NCI-H187 treated with DMSO at 0.1 percent for 48 hours (cell line): ENCODE data around the gene ZNF319.

Experiments used
- DNase-seq: peaks from one replicate; lab custom pipeline; 2025; lab: John Stamatoyannopoulos, UW

The ZNF319 gene

DNA sequence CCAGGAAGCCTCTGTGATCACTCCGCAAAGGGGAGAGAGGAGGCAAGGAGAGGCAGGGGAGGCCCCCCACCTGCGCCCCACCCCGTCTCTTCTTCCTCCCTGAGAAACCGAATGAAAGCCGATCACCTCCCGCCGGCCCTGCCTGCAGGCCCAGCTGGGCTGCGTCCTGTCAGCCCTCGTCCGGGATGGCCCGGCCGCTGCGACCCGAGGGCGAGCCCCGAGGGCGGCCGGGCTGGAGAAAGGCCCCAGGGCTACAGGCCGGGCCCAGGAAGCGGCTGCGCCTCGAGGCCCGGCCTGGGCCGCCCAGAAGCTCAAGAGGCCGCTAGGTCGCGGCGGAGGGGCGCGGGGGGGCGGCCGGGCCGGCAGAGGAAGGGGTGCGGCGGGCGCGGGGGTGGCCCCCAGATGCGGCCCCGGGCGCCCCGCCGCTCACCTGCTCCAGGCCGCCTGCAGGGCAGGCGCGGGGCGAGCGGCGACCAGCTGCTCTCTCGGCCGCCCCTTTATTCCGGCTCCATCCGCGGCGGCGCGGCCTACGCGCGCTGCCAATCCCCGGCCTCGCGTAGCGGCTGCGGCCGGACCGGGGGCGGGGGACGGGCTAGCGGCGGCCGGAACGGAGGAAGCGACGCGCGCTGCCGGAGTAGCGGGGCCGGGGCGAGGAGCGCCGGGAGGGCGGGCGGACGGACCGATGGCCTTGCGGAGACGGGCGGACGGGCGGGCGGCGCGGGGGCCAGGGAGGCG, at the start of gene ZNF319:
Gene ZNF319, minus strand, starts transcription at position 702 of the 735 bp plus-strand sequence. CDS start 2,407 bp downstream, outside the sequence.
- no peak for DNase-seq

DNA sequence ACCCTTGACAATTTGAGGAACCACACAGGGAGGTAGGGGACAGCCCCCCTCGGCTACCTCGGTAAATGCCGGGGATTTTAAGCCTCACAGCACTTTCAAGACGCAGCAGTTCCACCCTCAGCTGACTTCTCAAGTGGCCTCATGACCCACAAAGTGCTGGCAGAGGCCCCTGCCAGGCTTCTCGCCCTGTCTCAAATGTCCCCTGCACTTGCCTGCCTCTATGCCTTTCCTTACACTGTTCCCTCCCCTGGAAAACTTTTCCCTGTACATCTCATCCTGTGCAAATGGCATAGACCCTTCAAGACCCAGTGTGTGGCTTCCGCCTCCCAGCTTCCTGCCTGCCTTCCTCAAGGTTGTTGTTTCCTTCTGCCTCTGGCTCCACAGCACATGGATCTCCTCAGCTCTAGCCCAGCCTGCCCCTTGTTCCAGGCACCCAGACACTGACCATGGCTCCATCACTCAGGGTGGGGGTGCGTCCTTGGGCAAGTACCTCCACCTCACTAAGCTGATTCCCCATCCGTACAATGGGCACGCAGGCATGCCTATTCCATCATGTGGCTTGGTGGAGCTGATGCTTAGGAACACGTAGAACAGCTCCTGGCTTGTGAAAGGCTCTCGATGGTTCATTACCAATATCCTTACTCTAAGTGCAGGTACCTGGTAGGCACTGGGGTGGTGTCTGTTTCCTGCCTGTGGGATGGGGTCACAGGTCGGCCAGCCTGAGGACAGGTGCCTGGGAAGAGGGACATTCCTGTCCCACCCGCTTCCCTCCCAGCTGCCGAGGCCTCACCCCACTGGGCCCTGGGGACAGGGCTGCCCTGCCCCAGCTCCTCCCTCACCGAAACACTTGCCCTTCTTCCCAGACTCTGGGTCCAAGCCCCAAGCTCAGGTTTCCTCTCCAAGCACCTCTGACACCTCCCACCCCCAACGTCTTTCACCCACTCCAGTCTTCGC, 49.0 kb upstream of the ZNF319 start:
- DNase-seq: no peak

DNA sequence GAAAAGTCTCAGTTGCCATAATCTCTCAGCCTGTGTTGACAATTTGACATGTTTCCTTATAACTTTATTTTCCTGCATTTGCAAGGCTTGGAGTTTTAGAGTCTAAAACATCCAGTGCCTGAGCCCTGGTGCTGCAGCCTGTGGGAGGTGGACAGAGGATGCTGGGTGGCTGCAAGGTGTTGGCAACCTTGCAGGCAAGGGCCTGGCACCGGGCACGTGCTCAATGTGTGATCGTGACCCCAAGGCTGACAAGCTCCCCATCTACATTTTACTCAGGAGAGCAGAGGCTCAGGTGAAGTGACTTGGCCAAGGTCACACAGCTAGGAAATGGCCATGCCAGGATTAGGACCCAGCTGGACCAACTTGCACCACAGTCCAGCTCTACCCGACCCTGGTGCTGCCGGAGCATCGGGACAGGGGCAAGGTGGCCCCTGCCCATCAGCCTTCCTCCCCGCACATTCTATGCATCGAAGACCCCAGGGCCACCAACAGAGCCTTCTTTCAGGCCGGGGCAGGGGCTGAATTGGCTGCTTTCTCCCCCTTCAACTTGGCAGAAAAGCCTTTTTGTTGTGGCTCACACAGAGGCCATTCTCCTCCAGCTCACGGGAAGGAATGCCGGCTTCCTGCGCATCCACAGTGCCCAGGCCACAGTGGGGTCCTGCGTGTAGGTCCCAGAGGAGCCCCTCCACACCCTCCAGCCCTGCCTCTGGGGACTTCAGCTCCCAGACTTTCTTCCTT, 48.2 kb upstream of the ZNF319 start:
- no peak for DNase-seq

DNA sequence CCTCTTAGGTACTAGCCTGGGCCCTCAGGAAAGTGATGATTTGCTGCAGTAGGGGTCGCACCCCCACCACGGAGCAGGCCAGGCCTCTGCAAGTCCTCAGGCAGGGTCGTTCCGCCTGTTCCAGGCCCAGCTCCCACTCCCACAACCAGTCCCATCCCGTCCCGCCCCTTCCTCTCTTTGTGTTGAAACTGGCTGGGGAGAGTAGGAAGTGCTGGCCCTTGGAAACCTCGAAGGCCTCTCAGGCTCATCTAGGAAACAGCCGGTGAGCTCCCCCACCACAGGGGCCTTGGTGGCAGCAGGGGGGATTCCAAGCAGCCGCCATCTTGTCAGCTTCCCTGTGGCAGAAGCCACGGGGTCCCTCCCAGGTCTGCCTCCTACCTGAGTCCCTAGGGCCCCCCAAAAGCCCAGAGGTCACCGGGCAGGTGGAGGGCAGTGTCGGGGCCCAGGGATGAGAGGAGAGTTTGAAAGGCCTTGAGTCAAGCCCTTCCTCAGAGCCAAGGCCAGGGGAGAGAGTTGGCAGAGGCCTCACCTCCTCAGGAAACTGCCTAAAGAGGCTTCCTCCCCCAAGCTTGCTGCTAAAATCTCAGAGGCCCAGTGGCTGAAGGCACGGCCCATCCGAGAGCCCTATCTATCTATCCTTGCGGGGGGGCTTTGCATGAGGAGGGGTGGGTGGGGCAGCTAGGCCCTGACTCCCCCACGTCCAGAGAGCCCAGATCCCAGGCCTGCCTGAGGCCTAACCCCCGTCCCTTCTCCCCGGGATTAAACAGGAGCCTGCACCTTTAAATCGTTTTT, 47.3 kb upstream of the ZNF319 start:
- no peak for DNase-seq

DNA sequence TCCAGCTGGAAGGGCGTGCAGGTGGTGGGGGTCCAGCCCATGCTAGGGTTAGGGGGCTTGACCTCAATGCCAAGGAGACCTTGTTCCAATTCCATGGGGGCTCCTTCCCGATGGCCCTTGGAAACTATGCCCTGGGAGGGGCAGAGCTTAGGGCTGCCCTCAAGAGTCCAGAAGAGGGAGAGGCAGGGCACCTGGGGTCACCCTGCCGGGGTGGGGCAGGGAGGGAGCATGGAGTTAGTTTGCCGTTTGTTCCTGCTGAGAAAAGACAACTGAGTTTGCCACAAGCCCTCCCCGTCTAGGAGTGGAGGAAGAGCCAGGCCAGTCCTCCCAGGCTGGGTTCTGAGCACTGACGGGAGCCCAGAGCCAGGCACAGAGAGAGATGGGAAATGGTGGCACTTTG, 46.5 kb upstream of the ZNF319 start:
- DNase-seq: no peak

DNA sequence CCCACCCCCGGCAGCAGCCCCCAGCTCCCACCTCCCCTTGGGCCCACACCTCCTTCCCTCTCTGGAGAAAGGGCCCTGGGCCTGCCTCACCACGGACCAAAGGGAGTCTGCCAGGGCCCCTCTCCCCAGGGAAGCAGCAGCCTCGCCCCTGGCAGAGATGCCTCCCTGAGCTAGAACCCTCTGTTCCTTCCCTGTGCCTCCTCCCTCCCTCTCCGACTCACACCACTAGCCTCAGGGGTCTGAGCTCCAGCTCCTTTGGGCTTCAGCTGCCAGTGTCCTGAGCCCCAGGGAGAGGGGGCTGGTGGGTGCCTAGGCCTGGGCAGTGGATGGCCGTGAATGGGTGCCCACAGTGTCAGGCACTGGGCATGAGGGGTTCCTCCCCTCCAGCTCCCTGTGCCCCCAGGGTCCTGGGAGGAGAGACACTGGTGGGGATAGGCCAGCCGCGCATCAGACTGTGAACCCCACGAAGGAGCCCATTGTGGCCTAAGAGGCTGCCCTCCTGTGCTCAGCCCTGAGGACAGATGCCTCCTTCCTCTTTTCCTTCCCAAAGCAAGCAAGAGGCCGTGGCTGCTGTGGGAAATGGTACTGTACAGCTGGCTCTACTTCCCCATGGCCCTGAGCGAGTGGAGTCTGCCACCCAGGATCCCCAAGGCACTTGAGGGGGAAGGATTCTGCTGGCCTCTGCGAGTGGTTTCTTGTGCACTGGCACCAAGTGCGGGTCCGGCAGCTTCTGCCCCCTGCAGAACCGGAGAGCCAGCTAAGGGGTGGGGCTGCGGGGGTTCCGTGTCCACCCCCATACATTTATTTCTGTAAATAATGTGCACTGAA, 45.8 kb upstream of the ZNF319 start:
- DNase-seq: no peak

DNA sequence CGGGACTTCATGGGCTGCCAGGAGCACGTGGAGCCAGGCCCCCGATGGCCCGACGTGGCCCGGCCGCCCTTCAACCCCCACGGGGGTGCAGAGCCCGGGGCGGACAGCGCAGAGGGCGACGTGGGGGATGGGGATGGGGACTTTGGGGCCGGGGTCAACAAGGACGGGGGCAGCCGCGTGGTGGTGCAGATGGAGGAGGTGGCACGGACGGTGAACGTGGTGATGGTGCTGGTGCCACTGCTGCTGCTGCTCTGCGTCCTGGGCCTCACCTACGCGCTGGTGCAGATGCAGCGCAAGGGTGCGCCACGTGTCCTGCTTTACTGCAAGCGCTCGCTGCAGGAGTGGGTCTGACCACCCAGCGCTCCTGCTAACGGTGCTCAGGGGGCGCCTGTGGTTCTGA, 44.6 kb upstream of the ZNF319 start:
- no peak for DNase-seq

DNA sequence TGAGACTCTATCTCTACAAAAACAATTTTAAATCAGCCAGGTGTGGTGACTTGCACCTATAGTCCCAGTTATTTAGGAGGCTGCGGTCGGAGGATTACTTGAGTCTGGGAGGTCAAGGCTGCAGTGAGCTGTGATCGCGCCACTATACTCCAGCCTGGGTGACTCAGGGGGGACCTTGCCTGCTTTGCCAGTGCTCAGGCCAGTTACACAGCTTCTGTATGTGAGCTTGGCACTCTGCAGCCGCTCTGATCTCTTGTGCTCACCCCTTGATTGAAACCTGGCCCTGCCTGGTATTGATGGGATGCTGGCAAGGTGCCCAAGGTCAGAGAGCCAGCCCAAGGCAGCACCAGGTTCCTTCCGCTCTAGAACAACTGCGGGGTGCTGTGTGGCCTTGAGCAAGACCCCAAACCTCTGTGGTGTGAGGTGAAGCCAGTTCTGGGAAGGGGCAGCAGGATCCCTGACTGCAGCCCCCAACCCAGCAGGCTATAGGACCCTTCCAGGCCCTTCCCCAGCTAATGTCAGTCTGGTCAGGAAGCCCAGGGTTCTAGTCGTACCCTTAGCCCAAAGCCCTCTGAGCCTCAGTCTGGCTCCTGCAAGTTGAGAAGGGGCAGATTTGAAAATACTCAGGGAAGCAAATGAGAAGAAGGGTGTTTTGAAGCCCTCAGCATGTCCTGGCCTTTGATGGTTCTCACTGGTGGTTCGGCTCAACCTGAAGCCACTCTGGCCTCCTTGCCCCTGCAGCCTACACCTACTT, 44.0 kb upstream of the ZNF319 start:
- DNase-seq: no peak

DNA sequence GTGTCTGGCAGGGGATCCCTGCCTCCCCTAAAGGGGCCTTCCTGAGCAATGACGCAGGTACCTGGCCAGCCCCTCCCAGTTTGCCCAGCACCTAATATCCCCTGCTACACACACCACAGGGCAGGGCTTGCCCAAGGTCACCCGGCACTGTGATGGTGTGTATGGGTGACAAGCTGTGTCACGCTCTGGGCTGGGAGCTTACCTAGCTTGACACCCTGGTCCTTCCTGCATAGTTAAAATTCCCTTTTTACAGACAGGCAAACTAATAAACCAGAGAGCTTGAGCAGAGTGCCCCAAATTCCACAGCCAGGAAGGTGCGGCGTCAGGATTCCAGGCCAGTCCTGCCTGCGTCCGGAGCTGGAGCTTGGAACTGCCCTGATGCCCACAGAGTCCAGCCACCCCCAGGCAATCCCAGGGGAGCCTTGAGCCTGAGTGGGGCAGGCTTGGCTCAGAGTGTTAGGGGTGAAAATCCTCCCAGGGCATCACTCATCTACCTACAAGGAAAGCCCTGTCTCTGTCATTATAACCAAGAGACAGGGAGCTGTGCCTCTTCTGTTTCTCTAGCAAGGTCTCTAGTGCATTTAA, 43.2 kb upstream of the ZNF319 start:
- no peak for DNase-seq

DNA sequence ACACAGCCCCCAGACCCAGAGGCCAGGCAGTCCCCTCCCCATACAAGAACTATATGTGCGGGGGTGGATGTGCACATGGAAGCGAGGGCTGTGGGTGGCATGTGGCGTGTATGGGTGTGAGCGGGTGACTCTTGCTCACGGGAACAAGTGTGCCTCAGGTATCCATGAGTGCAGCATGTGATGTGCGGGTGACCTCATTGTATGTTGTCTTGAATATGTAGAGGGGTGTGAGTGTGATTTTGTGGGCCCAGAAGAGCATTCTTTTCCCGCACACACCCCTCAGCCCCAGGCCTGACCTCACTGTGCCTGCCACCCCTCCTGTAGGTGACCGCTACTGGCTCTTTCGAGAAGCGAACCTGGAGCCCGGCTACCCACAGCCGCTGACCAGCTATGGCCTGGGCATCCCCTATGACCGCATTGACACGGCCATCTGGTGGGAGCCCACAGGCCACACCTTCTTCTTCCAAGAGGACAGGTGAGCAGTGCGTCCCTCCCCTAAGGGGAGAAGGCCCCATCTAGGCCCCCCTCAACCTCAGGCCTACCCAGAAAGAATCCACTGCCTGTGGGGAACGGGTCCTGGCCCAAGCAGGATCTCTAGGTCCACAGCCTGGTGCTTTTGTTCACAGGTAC, 42.5 kb upstream of the ZNF319 start:
- no peak for DNase-seq

DNA sequence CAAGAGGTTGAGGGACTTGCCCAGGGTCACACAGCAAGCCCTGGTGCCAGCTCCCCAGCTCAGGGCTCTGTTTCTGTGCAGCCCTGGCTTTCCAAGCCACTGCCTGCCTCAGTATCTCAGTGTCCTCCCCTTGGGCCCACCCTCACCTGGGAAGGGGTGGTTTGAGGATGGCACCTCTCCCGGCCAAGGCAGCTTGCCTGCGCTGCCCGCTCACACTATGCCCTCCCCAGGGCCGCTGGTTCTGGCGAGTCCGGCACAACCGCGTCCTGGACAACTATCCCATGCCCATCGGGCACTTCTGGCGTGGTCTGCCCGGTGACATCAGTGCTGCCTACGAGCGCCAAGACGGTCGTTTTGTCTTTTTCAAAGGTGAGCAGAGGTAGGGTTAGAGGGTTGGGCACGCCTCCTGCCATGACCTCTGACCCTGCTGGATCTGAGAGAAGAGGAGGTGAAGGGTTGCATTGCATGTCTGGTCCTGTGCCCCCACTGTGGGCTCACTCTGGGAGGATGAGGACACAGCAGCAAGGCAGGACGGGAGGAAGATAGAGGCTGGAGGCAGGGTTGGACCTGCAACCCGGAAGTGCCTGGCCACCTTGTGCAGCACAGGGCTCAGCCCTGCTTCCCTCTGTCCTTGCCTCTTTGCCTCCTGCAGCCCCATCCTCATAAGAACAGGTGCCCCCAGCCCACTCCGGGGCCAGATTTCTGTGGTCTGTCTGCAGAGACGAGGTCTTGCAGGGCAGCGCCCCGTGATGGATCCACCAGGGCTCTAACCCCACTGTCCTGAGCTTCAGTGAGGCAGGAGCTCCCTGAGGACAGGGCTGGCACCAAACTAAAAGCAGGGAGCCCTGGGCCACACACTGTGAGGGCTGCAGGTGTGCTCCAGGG, 41.8 kb upstream of the ZNF319 start:
- DNase-seq: no peak

DNA sequence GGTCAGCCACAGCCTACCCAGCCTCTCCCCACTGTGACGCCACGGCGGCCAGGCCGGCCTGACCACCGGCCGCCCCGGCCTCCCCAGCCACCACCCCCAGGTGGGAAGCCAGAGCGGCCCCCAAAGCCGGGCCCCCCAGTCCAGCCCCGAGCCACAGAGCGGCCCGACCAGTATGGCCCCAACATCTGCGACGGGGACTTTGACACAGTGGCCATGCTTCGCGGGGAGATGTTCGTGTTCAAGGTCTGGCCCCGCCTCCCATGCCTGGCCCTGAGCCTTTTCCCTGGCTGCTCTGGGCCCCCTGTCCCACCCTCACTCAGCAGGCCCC, 41.1 kb upstream of the ZNF319 start:
- DNase-seq: no peak

DNA sequence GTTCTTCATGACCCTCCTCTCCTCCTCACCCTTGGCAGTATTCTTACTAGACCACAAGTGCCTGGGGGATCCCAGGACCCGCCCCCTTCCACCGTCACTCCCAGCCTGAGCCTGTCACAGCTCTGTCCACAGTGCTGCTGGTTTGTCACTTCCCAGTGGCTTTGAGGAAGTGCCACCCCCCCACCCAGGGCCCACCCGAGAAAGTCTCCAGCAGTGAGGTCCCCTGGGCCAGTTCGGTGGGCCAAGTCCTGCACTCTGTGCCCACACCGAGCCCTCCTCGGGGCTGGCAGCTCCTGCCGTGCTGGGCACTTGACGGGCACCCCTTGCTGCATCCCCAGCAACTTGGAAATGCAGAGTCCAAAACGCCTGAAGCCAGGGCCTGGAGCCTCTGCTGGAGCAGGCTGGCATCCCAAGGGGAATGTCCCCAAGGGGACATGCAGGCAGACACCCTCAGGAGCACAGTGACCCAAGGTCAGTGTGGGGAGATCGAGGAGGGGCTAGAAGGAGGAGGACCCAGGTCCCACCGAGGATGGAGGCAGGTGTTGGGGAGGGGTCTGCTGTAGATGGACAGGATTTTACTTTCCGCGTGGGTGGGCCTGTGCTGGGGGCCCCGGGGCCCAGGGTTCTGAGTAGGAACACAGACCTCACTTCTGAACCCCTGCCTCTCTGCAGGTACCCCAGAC, 40.6 kb upstream of the ZNF319 start:
- no peak for DNase-seq

DNA sequence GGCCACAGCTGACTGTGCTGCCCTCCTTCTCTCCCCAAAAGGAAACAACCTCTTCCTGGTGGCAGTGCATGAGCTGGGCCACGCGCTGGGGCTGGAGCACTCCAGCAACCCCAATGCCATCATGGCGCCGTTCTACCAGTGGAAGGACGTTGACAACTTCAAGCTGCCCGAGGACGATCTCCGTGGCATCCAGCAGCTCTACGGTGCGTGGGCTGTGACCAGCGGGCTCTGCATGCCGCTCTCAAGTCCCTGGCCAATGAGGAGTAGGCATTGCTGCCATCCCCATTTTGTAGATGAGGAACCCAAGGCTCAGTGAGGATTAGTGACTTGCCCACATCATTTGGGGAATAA, 40.0 kb upstream of the ZNF319 start:
- no peak for DNase-seq

DNA sequence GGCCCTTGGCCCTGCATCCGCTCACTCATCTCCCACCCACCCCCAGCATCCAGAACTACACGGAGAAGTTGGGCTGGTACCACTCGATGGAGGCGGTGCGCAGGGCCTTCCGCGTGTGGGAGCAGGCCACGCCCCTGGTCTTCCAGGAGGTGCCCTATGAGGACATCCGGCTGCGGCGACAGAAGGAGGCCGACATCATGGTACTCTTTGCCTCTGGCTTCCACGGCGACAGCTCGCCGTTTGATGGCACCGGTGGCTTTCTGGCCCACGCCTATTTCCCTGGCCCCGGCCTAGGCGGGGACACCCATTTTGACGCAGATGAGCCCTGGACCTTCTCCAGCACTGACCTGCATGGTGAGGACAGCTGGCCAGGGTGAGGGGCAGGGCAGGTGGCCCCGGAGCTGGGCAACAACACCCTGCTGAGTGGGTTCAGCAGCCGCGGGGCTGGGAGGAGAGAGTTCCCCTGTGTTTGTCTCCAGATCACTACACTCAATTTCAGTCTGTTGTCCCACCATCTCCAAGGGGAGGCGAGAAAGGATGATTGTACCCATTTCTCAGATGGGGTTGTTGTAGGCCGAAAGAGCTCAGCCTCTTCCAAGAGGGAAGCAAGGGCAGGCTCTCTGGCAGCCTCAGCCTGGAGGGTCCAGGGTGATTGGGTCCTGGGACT, 39.5 kb upstream of the ZNF319 start:
- no peak for DNase-seq

DNA sequence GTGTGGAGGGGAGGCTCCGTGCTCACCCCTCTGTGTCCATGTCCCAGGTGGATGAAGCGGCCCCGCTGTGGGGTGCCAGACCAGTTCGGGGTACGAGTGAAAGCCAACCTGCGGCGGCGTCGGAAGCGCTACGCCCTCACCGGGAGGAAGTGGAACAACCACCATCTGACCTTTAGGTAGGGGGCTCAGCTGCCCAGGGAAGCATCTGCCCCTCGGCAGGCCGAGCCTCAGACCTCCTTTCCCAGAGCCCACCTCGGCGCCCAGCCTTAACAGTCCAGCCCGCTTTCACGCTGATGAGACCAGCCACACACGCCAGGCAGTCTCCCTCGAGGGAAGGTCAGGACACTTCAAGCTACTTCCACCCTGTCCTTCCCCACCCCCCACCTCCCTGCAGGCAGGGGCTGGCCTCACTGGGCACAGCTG, 37.8 kb upstream of the ZNF319 start:
- DNase-seq: no peak

DNA sequence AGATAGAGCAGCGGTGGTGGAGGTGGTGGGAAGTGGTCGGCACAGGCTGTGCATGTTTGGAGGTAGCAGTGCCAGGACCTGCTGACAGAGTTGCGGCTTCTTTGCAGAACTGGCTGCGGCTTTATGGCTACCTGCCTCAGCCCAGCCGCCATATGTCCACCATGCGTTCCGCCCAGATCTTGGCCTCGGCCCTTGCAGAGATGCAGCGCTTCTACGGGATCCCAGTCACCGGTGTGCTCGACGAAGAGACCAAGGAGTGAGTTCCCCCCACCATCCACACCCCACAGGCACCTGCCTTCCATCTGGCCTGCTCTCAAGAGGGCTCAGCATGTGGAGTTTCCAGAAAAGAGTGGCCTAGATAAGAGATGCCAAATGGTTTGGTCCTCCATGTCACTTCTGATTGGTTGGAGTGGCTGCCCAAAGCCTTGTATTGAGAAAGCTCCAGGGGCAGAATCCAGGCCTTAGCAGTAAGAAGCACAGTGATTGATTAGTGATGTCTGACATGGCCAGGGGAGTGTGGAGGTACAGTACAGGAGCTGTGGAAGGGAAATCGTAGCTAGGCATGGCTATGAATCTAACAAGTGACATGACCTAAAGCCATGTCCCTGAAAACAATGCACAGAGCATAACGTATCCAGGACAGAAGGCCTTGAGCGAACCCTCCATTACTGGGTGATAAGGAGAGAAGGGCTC, 37.0 kb upstream of the ZNF319 start:
- no peak for DNase-seq
